Measurements from ENCODE around the gene CUBN. TPM values are rescaled to one million over a fixed set of nuclear protein-coding genes. Genes with fewer than 3 reads are reported as not detected.

Gene CUBN
- total RNA-seq, 2 experiments from 2014 or later = 0.25 to 0.43 TPM

DNA sequence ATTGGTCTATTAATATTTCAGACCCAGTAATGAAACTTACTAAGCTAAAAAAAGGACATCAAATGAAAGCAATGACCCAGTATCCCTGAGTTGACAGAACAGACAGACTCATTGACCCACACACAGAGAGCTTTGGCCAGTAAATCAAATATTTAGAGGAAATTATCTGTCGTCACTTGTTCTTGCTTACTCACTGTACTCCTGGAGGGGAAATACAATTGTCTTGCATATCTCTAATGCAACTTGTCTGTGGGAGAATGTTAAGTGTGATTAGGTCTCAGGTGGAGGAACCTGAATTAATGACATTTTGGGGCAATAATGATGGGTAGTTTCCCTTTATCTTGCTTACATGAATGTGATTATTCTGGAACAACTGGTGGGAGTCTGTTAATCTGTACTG lies 80.4 kb downstream of the CUBN start:
- POLR2A ChIA-PET = no interaction called here
- Mint-ChIP-seq H3K4me3 (no peak overlapping the region), H3K27me3 (no peaks in the 10 kb centered on the region), H3K27ac (no peak overlapping the region), H3K9me3 (ENCODE audit: low read depth) (peaks cover 8% of the 10 kb centered on the region), H3K36me3 (ENCODE audit: low read depth) (peaks cover 12% of the 10 kb centered on the region), H3K4me1 (peaks cover 7% of the 10 kb centered on the region)
- DNase-seq (no peak), ATAC-seq (no peak)
- intact Hi-C loops (cut with DNase I, micrococcal nuclease) = no loop called here
- CTCF ChIA-PET = interaction anchor here (0.6 kb wide), 1 partner anchor 351 kb away, joined by 4 read pairs; no protein-coding TSS in a partner anchor

- DNase-seq (no peak), ATAC-seq (no peak)
- ChIA-PET POLR2A (no interaction called here), CTCF (no interaction called here)
- Mint-ChIP-seq H3K9me3 (ENCODE audit: low read depth) (peaks cover 8% of the 10 kb centered on the region), H3K36me3 (ENCODE audit: low read depth) (peaks cover 9% of the 10 kb centered on the region), H3K4me1 (peaks cover 7% of the 10 kb centered on the region), H3K27me3 (no peaks in the 10 kb centered on the region), H3K4me3 (no peak overlapping the region), H3K27ac (no peak overlapping the region)
- intact Hi-C loops (cut with DNase I, micrococcal nuclease) = no loop called here
Measured at GRCh38 chr10:17047908-17048307, 81.7 kb downstream of the CUBN start.

DNA sequence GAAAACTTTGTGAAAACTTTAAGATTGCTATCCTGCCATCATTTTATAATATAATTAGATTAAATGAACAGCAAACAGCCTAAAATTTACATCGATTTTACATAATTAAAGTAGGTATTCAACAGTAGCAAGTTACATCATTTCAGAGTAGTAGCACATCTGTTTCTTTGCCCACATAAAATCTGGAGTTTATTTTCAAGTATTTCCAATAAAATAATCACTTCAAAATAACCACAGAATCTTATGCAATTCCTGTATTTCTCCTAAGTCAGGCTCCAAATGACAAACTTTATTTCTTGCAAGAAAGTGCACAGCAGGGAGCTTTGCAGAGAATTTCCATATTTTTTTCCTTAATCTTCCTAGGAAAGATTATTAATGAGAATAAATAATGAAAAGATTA lies 82.6 kb downstream of the CUBN start:
- ATAC-seq (no peak), DNase-seq (no peak)
- Mint-ChIP-seq H3K4me3 (no peak overlapping the region), H3K27ac (no peak overlapping the region), H3K4me1 (peaks cover 7% of the 10 kb centered on the region), H3K27me3 (no peaks in the 10 kb centered on the region), H3K36me3 (ENCODE audit: low read depth) (peaks cover 8% of the 10 kb centered on the region), H3K9me3 (ENCODE audit: low read depth) (peaks cover 7% of the 10 kb centered on the region)
- ChIA-PET POLR2A (no interaction called here), CTCF (interaction anchor here (1.0 to 1.3 kb wide), 2 partner anchors 15 to 210 kb away, joined by 3 read pairs; no protein-coding TSS in a partner anchor)
- intact Hi-C loops (cut with DNase I, micrococcal nuclease) = no loop called here

DNA sequence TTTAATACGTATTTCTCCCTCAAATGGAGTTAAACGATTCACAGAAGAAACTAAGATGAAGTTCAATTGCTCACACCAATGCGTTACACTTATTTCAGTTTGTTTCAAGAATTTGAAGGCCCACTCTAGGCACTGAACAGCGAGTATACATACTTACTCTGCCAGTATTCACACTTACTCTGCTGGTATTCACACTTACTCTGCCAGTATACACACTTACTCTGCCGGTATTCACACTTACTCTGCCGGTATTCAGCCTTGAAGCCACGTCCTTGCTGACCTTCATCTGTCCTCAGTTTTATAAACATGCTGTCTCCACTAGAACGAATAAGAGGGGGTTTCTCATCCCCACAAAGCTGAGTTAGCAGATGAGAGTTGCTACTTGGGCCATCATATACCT lies 86.0 kb downstream of the CUBN start:
- no peak for DNase-seq
- ChIA-PET POLR2A (no interaction called here), CTCF (interaction anchor here (0.9 kb wide), 1 partner anchor 35 kb away, joined by 3 read pairs; no protein-coding TSS in a partner anchor)
- Mint-ChIP-seq H3K27me3 (no peaks in the 10 kb centered on the region), H3K36me3 (ENCODE audit: low read depth) (no peaks in the 10 kb centered on the region), H3K9me3 (ENCODE audit: low read depth) (no peaks in the 10 kb centered on the region), H3K4me1 (peaks cover 7% of the 10 kb centered on the region), H3K27ac (no peak overlapping the region), H3K4me3 (no peak overlapping the region)
- intact Hi-C loops (cut with DNase I, micrococcal nuclease) = no loop called here
- ATAC-seq = no peak

DNA sequence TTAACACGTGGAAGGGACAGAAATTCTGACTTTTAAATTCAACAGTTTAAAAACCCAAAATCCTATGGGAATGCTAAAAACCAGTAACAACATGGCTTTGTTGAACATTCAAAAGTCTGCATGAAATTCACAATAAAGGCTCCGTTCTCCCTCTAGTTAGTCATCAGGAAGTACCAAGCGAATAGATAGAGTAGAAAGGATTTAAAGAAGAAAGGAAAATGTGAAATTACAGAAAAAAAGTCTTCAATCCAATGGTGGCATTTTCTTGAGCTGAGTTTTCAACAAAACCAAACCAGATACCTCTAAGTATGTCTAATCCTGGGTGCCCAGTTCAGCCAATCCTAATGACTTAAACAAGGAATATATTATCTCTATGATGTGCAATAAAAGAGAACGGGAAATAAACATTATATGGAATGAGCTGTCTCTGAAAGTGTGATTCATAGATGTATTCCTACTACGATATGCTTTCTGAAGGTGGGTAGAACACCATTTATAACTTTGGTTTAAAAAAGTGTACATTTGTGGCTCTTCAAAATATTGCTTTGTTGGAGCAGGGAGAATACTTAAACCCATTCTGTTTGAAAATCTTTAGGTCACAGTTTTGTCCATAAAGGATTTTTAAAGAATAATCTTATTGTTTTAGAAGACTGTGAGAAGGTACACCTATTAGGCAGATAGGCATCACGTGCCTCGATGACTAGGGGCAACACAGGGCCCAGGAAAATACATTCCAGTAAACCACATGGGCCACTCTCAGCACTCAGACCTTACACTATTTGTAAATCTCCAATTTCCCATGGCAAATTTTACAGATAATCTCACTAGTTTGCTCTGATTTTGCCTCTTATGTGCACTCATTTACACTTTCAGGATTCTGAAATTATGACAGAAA lies 87.7 kb downstream of the CUBN start:
- no peaks in the 10 kb centered on the region for H3K36me3 Mint-ChIP-seq (ENCODE audit: low read depth)
- peaks cover 7% of the 10 kb centered on the region for H3K4me1 Mint-ChIP-seq
- H3K9me3 Mint-ChIP-seq (ENCODE audit: low read depth) = no peaks in the 10 kb centered on the region
- H3K27me3 Mint-ChIP-seq = no peaks in the 10 kb centered on the region
- no peak for DNase-seq
- CTCF ChIA-PET = no interaction called here
- no peak overlapping the region for H3K27ac Mint-ChIP-seq
- intact Hi-C loops (cut with DNase I, micrococcal nuclease) = no loop called here
- no peak for ATAC-seq
- POLR2A ChIA-PET = no interaction called here
- no peak overlapping the region for H3K4me3 Mint-ChIP-seq

- H3K4me3 Mint-ChIP-seq = no peak overlapping the region
- CTCF ChIA-PET = interaction anchor here (1.2 to 1.4 kb wide), 2 partner anchors 9 to 12 kb away, joined by 3 to 4 read pairs; no protein-coding TSS in a partner anchor
- intact Hi-C loops (cut with DNase I, micrococcal nuclease) = no loop called here
- POLR2A ChIA-PET = interaction anchor here (0.6 kb wide), 1 partner anchor 198 kb away, joined by 3 read pairs; no protein-coding TSS in a partner anchor
- no peak for ATAC-seq
- no peaks in the 10 kb centered on the region for H3K27me3 Mint-ChIP-seq
- no peaks in the 10 kb centered on the region for H3K36me3 Mint-ChIP-seq (ENCODE audit: low read depth)
- H3K4me1 Mint-ChIP-seq = peaks cover 11% of the 10 kb centered on the region
- no peak overlapping the region for H3K27ac Mint-ChIP-seq
- no peaks in the 10 kb centered on the region for H3K9me3 Mint-ChIP-seq (ENCODE audit: low read depth)
- DNase-seq = no peak
Measured at GRCh38 chr10:17038627-17039026, 91.0 kb downstream of the CUBN start.

GRCh38 chr10:17037910-17038309 lies 91.7 kb downstream of the CUBN start:
- ChIA-PET POLR2A (no interaction called here), CTCF (interaction anchor here (1.2 to 1.4 kb wide), 2 partner anchors 9 to 11 kb away, joined by 3 to 4 read pairs; no protein-coding TSS in a partner anchor)
- H3K4me3 Mint-ChIP-seq = no peak overlapping the region
- DNase-seq (no peak), ATAC-seq (no peak)
- no peaks in the 10 kb centered on the region for H3K9me3 Mint-ChIP-seq (ENCODE audit: low read depth)
- H3K36me3 Mint-ChIP-seq (ENCODE audit: low read depth) = no peaks in the 10 kb centered on the region
- H3K27ac Mint-ChIP-seq = no peak overlapping the region
- peaks cover 19% of the 10 kb centered on the region for H3K4me1 Mint-ChIP-seq
- H3K27me3 Mint-ChIP-seq = no peaks in the 10 kb centered on the region
- intact Hi-C loops (cut with DNase I, micrococcal nuclease) = no loop called here

DNA sequence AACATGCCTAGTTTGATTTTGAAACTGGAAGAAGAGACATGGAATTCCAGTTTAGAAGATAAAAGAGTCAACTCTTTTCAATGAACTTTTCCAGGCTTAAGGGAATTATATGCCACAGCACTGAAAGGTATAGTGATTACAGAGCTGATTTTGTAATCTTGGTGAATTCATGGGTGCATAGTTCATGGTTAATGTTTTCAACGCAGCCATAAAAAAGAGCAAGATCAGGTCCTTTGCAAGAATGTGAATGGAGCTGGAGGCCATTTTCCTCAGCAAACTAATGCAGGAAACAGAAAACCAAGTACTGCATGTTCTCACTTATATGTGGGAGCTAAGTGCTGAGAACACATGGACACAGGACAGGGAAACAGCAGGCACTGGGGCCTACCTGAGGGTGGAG lies 94.2 kb downstream of the CUBN start:
- H3K4me3 Mint-ChIP-seq = no peak overlapping the region
- ATAC-seq = no peak
- H3K27me3 Mint-ChIP-seq = no peaks in the 10 kb centered on the region
- DNase-seq = no peak
- H3K9me3 Mint-ChIP-seq (ENCODE audit: low read depth) = no peaks in the 10 kb centered on the region
- POLR2A ChIA-PET = no interaction called here
- CTCF ChIA-PET = no interaction called here
- peaks cover 28% of the 10 kb centered on the region for H3K4me1 Mint-ChIP-seq
- H3K36me3 Mint-ChIP-seq (ENCODE audit: low read depth) = no peaks in the 10 kb centered on the region
- intact Hi-C loops (cut with DNase I, micrococcal nuclease) = no loop called here
- no peak overlapping the region for H3K27ac Mint-ChIP-seq

GRCh38 chr10:17033529-17034260 lies 95.9 kb downstream of the CUBN start:
- DNase-seq (no peak), ATAC-seq (no peak)
- no peak overlapping the region for H3K4me3 Mint-ChIP-seq
- no peaks in the 10 kb centered on the region for H3K9me3 Mint-ChIP-seq (ENCODE audit: low read depth)
- no peaks in the 10 kb centered on the region for H3K36me3 Mint-ChIP-seq (ENCODE audit: low read depth)
- H3K4me1 Mint-ChIP-seq = peaks cover 42% of the 10 kb centered on the region
- intact Hi-C loops (cut with DNase I, micrococcal nuclease) = no loop called here
- CTCF ChIA-PET = no interaction called here
- no peaks in the 10 kb centered on the region for H3K27me3 Mint-ChIP-seq
- POLR2A ChIA-PET = no interaction called here
- no peak overlapping the region for H3K27ac Mint-ChIP-seq

- DNase-seq (no peak), ATAC-seq (no peak)
- ChIA-PET POLR2A (interaction anchor here (0.6 kb wide), 1 partner anchor 41 kb away, joined by 3 read pairs; no protein-coding TSS in a partner anchor), CTCF (interaction anchor here (0.8 to 1.4 kb wide), 2 partner anchors 15 to 225 kb away, joined by 3 read pairs; no protein-coding TSS in a partner anchor)
- no peak overlapping the region for H3K27ac Mint-ChIP-seq
- peaks cover 56% of the 10 kb centered on the region for H3K4me1 Mint-ChIP-seq
- H3K27me3 Mint-ChIP-seq = no peaks in the 10 kb centered on the region
- H3K9me3 Mint-ChIP-seq (ENCODE audit: low read depth) = no peaks in the 10 kb centered on the region
- no peak overlapping the region for H3K4me3 Mint-ChIP-seq
- intact Hi-C loops (cut with DNase I, micrococcal nuclease) = no loop called here
- H3K36me3 Mint-ChIP-seq (ENCODE audit: low read depth) = no peaks in the 10 kb centered on the region
Measured at GRCh38 chr10:17031637-17032635, 97.7 kb downstream of the CUBN start.
